Measurements from ENCODE around the gene ZNF521.
A peak's percentile ranks its signal among the peaks of the same experiment; 100 is the strongest.

Gene ZNF521

DNA sequence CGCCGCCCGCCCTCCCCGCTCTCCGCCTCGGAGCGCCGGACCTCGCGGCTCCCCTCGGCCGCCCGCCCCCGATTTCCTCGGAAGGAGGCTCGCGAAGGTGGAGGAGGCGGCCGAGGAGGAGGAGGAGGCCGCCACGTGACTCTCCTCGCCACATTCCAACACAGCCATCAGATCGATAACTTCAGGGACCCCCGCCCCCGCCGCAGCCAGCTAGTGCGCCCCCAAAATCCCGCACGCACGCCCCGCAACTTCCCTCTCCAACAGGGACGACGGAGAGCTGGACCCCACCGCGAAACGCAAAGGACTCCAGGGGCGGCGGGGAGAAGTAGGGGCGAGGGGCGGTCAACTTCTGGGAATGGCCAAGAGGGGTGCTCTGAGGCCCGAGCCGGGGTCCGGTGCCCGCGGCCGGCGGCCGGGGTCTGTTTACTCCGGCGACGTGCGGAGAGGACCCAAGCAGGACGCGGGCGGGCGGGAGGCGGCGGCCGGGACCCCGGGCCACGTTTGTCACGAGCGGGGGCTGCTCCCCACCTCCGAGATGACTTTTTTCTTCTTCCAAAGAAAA, 2.0 kb downstream of the ZNF521 start:
- no peaks in the 10 kb centered on the region for H3K27me3 ChIP-seq (ENCODE audit: insufficient read depth, low read length)
- no peak overlapping the region for H2AFZ ChIP-seq (ENCODE audit: low read depth, low read length)
- no peaks in the 10 kb centered on the region for H3K36me3 ChIP-seq (ENCODE audit: insufficient read depth, low read length)
- peak overlapping the region; percentile 100 for H3K4me3 ChIP-seq (ENCODE audit: low read length)
- H3K9me3 ChIP-seq (ENCODE audit: low read length): no peaks in the 10 kb centered on the region
- peaks cover 56% of the 10 kb centered on the region for H3K4me1 ChIP-seq (ENCODE audit: insufficient read depth, low read length)

GRCh38 chr18:25349131-25349925, 2.6 kb downstream of the ZNF521 start:
- Histone ChIP-seq H3K4me1 (ENCODE audit: insufficient read depth, low read length) (peaks cover 60% of the 10 kb centered on the region), H3K4me3 (ENCODE audit: low read length) (peak overlapping the region; percentile 100), H3K9me3 (ENCODE audit: low read length) (no peaks in the 10 kb centered on the region), H3K36me3 (ENCODE audit: insufficient read depth, low read length) (no peaks in the 10 kb centered on the region), H2AFZ (ENCODE audit: low read depth, low read length) (no peak overlapping the region), H3K27me3 (ENCODE audit: insufficient read depth, low read length) (no peaks in the 10 kb centered on the region)

GRCh38 chr18:25348386-25349130, 3.4 kb downstream of the ZNF521 start:
- Histone ChIP-seq H3K36me3 (ENCODE audit: insufficient read depth, low read length) (no peaks in the 10 kb centered on the region), H3K4me3 (ENCODE audit: low read length) (peak overlapping the region; percentile 100), H3K4me1 (ENCODE audit: insufficient read depth, low read length) (peaks cover 59% of the 10 kb centered on the region), H3K9me3 (ENCODE audit: low read length) (no peaks in the 10 kb centered on the region), H2AFZ (ENCODE audit: low read depth, low read length) (no peak overlapping the region), H3K27me3 (ENCODE audit: insufficient read depth, low read length) (no peaks in the 10 kb centered on the region)

- Histone ChIP-seq H3K36me3 (ENCODE audit: insufficient read depth, low read length) (peaks cover 5% of the 10 kb centered on the region), H3K4me1 (ENCODE audit: insufficient read depth, low read length) (peaks cover 56% of the 10 kb centered on the region), H3K9me3 (ENCODE audit: low read length) (peaks cover 4% of the 10 kb centered on the region), H2AFZ (ENCODE audit: low read depth, low read length) (no peak overlapping the region), H3K4me3 (ENCODE audit: low read length) (no peak overlapping the region), H3K27me3 (ENCODE audit: insufficient read depth, low read length) (no peaks in the 10 kb centered on the region)
Observed at GRCh38 chr18:25346561-25346960, 5.4 kb downstream of the ZNF521 start.

GRCh38 chr18:25345081-25345866, 6.7 kb downstream of the ZNF521 start:
- no peak overlapping the region for H2AFZ ChIP-seq (ENCODE audit: low read depth, low read length)

DNA sequence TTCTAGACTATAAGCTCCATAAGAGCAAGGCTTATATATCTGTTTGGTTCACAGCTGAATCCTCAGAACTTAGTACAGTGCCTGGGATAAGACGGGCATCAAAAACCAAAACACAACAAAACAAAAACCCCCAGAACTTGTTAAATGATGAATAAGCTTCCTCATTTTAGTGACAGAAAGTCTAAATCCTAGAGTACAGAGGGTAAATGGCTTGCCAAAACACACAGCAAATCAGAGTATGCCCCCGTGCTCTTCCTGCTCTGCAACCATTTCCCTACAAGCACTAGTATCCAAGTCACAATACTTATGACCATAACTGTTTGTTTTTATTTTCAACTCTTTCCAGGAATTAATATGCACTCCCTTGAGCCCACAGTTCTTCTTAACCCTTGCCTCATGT, 10.1 kb downstream of the ZNF521 start:
- H2AFZ ChIP-seq (ENCODE audit: low read depth, low read length): no peak overlapping the region
- H3K36me3 ChIP-seq (ENCODE audit: insufficient read depth, low read length): peaks cover 5% of the 10 kb centered on the region
- H3K9me3 ChIP-seq (ENCODE audit: low read length): peaks cover 4% of the 10 kb centered on the region
- peaks cover 35% of the 10 kb centered on the region for H3K4me1 ChIP-seq (ENCODE audit: insufficient read depth, low read length)
- H3K27me3 ChIP-seq (ENCODE audit: insufficient read depth, low read length): no peaks in the 10 kb centered on the region
- H3K4me3 ChIP-seq (ENCODE audit: low read length): no peak overlapping the region

More at GRCh38 chr18:25345081-25345866, 6.7 kb downstream of the ZNF521 start:
- peaks cover 5% of the 10 kb centered on the region for H3K36me3 ChIP-seq (ENCODE audit: insufficient read depth, low read length)
- H3K27me3 ChIP-seq (ENCODE audit: insufficient read depth, low read length): no peaks in the 10 kb centered on the region
- peaks cover 56% of the 10 kb centered on the region for H3K4me1 ChIP-seq (ENCODE audit: insufficient read depth, low read length)
- H3K9me3 ChIP-seq (ENCODE audit: low read length): peaks cover 4% of the 10 kb centered on the region
- no peak overlapping the region for H3K4me3 ChIP-seq (ENCODE audit: low read length)

DNA sequence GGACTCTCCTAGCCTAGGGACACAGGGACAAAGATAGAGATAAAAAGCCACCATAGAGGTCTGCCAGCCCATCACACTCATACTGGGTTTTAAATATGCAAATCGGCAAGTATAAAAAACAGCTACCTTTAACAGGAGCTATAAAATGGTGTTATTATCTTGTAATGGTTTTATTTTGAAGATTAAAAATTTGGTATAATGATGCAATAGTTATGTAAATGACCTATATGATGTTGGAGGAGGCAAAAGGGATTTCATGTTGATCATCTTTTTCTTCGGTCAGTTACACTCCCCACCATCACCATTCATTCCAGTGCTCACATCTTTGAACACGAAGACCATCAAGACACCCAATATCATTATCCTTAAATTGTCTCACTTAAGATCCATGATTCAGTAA, 11.2 kb downstream of the ZNF521 start:
- no peak overlapping the region for H2AFZ ChIP-seq (ENCODE audit: low read depth, low read length)
- no peak overlapping the region for H3K4me3 ChIP-seq (ENCODE audit: low read length)

GRCh38 chr18:25335676-25336075, 16.3 kb downstream of the ZNF521 start:
- H3K36me3 ChIP-seq (ENCODE audit: insufficient read depth, low read length): peaks cover 18% of the 10 kb centered on the region
- H3K27me3 ChIP-seq (ENCODE audit: insufficient read depth, low read length): no peaks in the 10 kb centered on the region
- H3K9me3 ChIP-seq (ENCODE audit: low read length): peaks cover 2% of the 10 kb centered on the region
- no peak overlapping the region for H3K4me3 ChIP-seq (ENCODE audit: low read length)
- no peak overlapping the region for H2AFZ ChIP-seq (ENCODE audit: low read depth, low read length)
- peaks cover 7% of the 10 kb centered on the region for H3K4me1 ChIP-seq (ENCODE audit: insufficient read depth, low read length)

More for the DNA sequence above, 11.2 kb downstream of the ZNF521 start:
- peaks cover 4% of the 10 kb centered on the region for H3K9me3 ChIP-seq (ENCODE audit: low read length)
- H3K4me1 ChIP-seq (ENCODE audit: insufficient read depth, low read length): peaks cover 24% of the 10 kb centered on the region
- peaks cover 8% of the 10 kb centered on the region for H3K36me3 ChIP-seq (ENCODE audit: insufficient read depth, low read length)
- no peaks in the 10 kb centered on the region for H3K27me3 ChIP-seq (ENCODE audit: insufficient read depth, low read length)

DNA sequence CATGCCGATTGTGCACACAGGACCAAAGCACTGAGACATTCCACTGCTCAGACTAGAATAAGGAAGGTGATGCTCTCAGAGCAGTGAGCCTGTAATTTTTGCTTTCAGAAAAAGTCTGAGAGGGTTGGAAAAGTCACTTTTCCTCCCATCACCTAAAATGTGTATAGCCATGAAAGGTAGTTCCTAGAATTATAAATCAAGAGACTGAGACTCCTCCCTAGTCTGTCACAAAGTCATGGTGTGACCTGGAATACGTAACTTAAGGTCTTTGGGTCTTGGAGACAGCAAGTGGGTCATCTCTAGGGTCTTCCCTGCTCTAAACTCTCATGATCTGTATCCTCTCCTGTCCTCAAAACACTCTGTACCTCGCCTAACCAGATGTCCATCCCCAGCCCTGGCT, 16.9 kb downstream of the ZNF521 start:
- H3K27me3 ChIP-seq (ENCODE audit: insufficient read depth, low read length): no peaks in the 10 kb centered on the region
- peaks cover 7% of the 10 kb centered on the region for H3K4me1 ChIP-seq (ENCODE audit: insufficient read depth, low read length)
- H2AFZ ChIP-seq (ENCODE audit: low read depth, low read length): no peak overlapping the region
- no peak overlapping the region for H3K4me3 ChIP-seq (ENCODE audit: low read length)
- peaks cover 18% of the 10 kb centered on the region for H3K36me3 ChIP-seq (ENCODE audit: insufficient read depth, low read length)
- H3K9me3 ChIP-seq (ENCODE audit: low read length): peaks cover 2% of the 10 kb centered on the region

- H3K36me3 ChIP-seq (ENCODE audit: insufficient read depth, low read length): peaks cover 18% of the 10 kb centered on the region
Observed at GRCh38 chr18:25334588-25334987, 17.4 kb downstream of the ZNF521 start.

DNA sequence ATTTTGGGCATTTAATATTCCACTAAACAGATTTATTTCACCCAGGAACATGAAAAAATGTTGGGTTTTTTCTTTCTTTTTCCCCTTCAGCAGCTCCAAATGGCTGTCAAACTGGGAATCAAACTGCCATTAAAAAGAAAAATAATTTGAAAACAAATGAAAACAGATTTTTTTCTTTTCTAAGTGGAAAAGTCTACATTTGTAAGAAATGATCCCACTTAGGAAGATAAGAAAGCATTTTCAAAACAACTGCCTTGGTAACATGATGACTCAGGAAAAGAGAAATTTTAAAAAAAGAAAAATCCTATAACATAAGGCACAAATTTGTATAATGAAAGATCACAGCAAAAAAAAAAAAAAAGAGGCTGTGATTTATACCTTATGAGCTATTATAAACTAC, 20.0 kb downstream of the ZNF521 start:
- Histone ChIP-seq H3K9me3 (ENCODE audit: low read length) (peaks cover 2% of the 10 kb centered on the region), H3K4me1 (ENCODE audit: insufficient read depth, low read length) (peaks cover 17% of the 10 kb centered on the region), H3K36me3 (ENCODE audit: insufficient read depth, low read length) (peaks cover 18% of the 10 kb centered on the region), H3K27me3 (ENCODE audit: insufficient read depth, low read length) (no peaks in the 10 kb centered on the region), H3K4me3 (ENCODE audit: low read length) (no peak overlapping the region), H2AFZ (ENCODE audit: low read depth, low read length) (no peak overlapping the region)

More at GRCh38 chr18:25334588-25334987, 17.4 kb downstream of the ZNF521 start:
- H3K27me3 ChIP-seq (ENCODE audit: insufficient read depth, low read length): no peaks in the 10 kb centered on the region
- H3K4me1 ChIP-seq (ENCODE audit: insufficient read depth, low read length): peaks cover 7% of the 10 kb centered on the region
- H3K9me3 ChIP-seq (ENCODE audit: low read length): peaks cover 2% of the 10 kb centered on the region
- no peak overlapping the region for H2AFZ ChIP-seq (ENCODE audit: low read depth, low read length)
- H3K4me3 ChIP-seq (ENCODE audit: low read length): no peak overlapping the region

- Histone ChIP-seq H3K4me1 (ENCODE audit: insufficient read depth, low read length) (peaks cover 27% of the 10 kb centered on the region), H3K27me3 (ENCODE audit: insufficient read depth, low read length) (no peaks in the 10 kb centered on the region), H3K4me3 (ENCODE audit: low read length) (no peak overlapping the region), H3K36me3 (ENCODE audit: insufficient read depth, low read length) (peaks cover 15% of the 10 kb centered on the region), H2AFZ (ENCODE audit: low read depth, low read length) (no peak overlapping the region), H3K9me3 (ENCODE audit: low read length) (no peaks in the 10 kb centered on the region)
Observed at GRCh38 chr18:25329783-25330182, 22.2 kb downstream of the ZNF521 start.
